Left cardiac atrium (tissue), 4 donors: ENCODE results near the gene SWT1. TPM values are rescaled to one million over a fixed set of nuclear protein-coding genes. Genes with fewer than 3 reads are reported as not detected.
"Not testable (repeated sequence)": the region's sequence is repeated elsewhere in the genome, so short reads cannot be mapped to it uniquely, and the experiment has no call there.

Source experiments
- ATAC-seq, 2 donors: fragments of 200-7000 bp; cut with Tn5 transposase; one replicate each; pipeline ENCODE4 v1.9.1; 2020; ENCODE audit warnings: mild to moderate bottlenecking in 2 of 2, moderate library complexity in 2 of 2
- DNase-seq: peaks from one replicate; pipeline ENCODE4 v3.0.0-alpha.2; 2020
- intact Hi-C, 2 donors: fragments of 100-400 bp; cut with DNase I; formaldehyde crosslinking; loops; one replicate each; pipeline versions ENCODE4 v1.14.1 to v1.15.1; 2022 to 2023
- total RNA-seq, 2 donors: library from RNA; stranded (reverse); fragmentation: NEBNext Ultra II Directional; extraction: Animal tissue kit (Norgen Biotek cat#: 25700); gene quantifications; one replicate each; pipeline ENCODE4 v1.2.1, GENCODE V29; 2021
- donor health status: DM: no; HTN: yes; CAD: no.
- donor health status: DM: no; HTN: yes; CAD: no; lungs with severe emphysema.
- donor health status: DM: yes; HTN: yes; CAD: no.
- donor health status: Dilated cardiomyopathy.

Gene SWT1
- total RNA-seq, 2 donors from 2014 or later, result 4.9 to 5.6 TPM

- intact Hi-C loops, result loop anchor here in 1 of 2 donors (10.0 kb wide), 2 partner anchors 173 to 283 kb away; no protein-coding TSS in a partner anchor
- ATAC-seq, result no peak
- no peak for DNase-seq
Observed at GRCh38 chr1:185311589-185312225, 154.7 kb downstream of the SWT1 start.

- no peak for ATAC-seq
- intact Hi-C loops, result loop anchor here in 1 of 2 donors (10.0 kb wide), 2 partner anchors 172 to 282 kb away; no protein-coding TSS in a partner anchor
Observed at GRCh38 chr1:185312361-185313138, 155.6 kb downstream of the SWT1 start.

GRCh38 chr1:185314411-185314810 lies 157.4 kb downstream of the SWT1 start:
- DNase-seq (no peak), ATAC-seq (no peak)
- intact Hi-C loops, result loop anchor here in 1 of 2 donors (10.0 kb wide), 2 partner anchors 170 to 280 kb away; no protein-coding TSS in a partner anchor

More at GRCh38 chr1:185312361-185313138, 155.6 kb downstream of the SWT1 start:
- no peak for DNase-seq

- intact Hi-C loops, result loop anchor here (5.0 to 10.0 kb wide), 4 partner anchors 169 to 362 kb away; no protein-coding TSS in a partner anchor
- ATAC-seq (no peak), DNase-seq (no peak)
Observed at GRCh38 chr1:185315445-185316071, 158.6 kb downstream of the SWT1 start.

- peak; percentile 89 to 92 for ATAC-seq
- peak; percentile 96 for DNase-seq
- intact Hi-C loops, result loop anchor here (5.0 to 10.0 kb wide), 4 partner anchors 168 to 361 kb away; no protein-coding TSS in a partner anchor
Observed at GRCh38 chr1:185316163-185317033, 159.4 kb downstream of the SWT1 start.

- ATAC-seq, result peak; percentile 92 to 94
- intact Hi-C loops, result loop anchor here (5.0 to 10.0 kb wide), 4 partner anchors 168 to 360 kb away; no protein-coding TSS in a partner anchor
- DNase-seq, result peak; percentile 95
Observed at GRCh38 chr1:185317034-185317885, 160.3 kb downstream of the SWT1 start, which contains the start of gene IVNS1ABP. TSS of gene IVNS1ABP (minus strand) at chr1:185317243. CDS start at chr1:185309493, 7,750 bp downstream.

- DNase-seq, result peak; percentile 28
- intact Hi-C loops, result loop anchor here (5.0 to 10.0 kb wide), 4 partner anchors 167 to 359 kb away; no protein-coding TSS in a partner anchor
- ATAC-seq, result peak in 1 of 2 donors; percentile 2
Observed at GRCh38 chr1:185317886-185318310, 160.9 kb downstream of the SWT1 start.

- ATAC-seq, result no peak
- intact Hi-C loops, result loop anchor here (5.0 to 10.0 kb wide), 4 partner anchors 166 to 359 kb away; no protein-coding TSS in a partner anchor
Observed at GRCh38 chr1:185318431-185319138, 161.6 kb downstream of the SWT1 start.

GRCh38 chr1:185319139-185319475 lies 162.1 kb downstream of the SWT1 start:
- ATAC-seq, result no peak
- intact Hi-C loops, result loop anchor here (5.0 to 10.0 kb wide), 4 partner anchors 166 to 358 kb away; no protein-coding TSS in a partner anchor
- DNase-seq, result no peak

More at GRCh38 chr1:185318431-185319138, 161.6 kb downstream of the SWT1 start:
- DNase-seq, result no peak

GRCh38 chr1:185321104-185321503 lies 164.1 kb downstream of the SWT1 start:
- intact Hi-C loops, ATAC-seq: not testable (repeated sequence)

GRCh38 chr1:185321653-185322221 lies 164.8 kb downstream of the SWT1 start:
- intact Hi-C loops, ATAC-seq, DNase-seq: not testable (repeated sequence)

More at GRCh38 chr1:185321104-185321503, 164.1 kb downstream of the SWT1 start:
- DNase-seq, result not testable (repeated sequence)

GRCh38 chr1:185322636-185323035 lies 165.7 kb downstream of the SWT1 start:
- ATAC-seq (no peak), DNase-seq (no peak)
- intact Hi-C loops, result no loop called here

GRCh38 chr1:185324118-185324517 lies 167.2 kb downstream of the SWT1 start:
- intact Hi-C loops, result no loop called here
- DNase-seq (no peak), ATAC-seq (no peak)

GRCh38 chr1:185325413-185325812 lies 168.4 kb downstream of the SWT1 start:
- DNase-seq, result no peak
- intact Hi-C loops, result no loop called here
- ATAC-seq, result no peak

GRCh38 chr1:185328255-185328654 lies 171.3 kb downstream of the SWT1 start:
- no peak for ATAC-seq
- no peak for DNase-seq
- intact Hi-C loops, result no loop called here

- intact Hi-C loops, result no loop called here
- DNase-seq (no peak), ATAC-seq (no peak)
Observed at GRCh38 chr1:185334182-185334581, 177.2 kb downstream of the SWT1 start.
